IMR-90 (cell line): ENCODE results near the gene MPV17. TPM values are rescaled to one million over a fixed set of nuclear protein-coding genes. Genes with fewer than 3 reads are reported as not detected.

ENCODE experiments used
- ATAC-seq: fragments of 200-7000 bp; cut with Tn5 transposase; 2 replicates; pipeline ENCODE4 v1.9.1; 2020; ENCODE audit warnings: low read depth, mild to moderate bottlenecking, moderate library complexity
- BruUV-seq: library from RNA; stranded (reverse); fragments of 400-500 nt; replicated peaks from 2 replicates; lab custom pipeline; 2021; lab: Mats Ljungman, UMichigan
- CTCF ChIA-PET: fragments of 300-600 bp; formaldehyde crosslinking; extraction: SDS; loops from one replicate; lab custom pipeline; 2021; ENCODE audit warnings: antibody characterized with exemption; lab: Yijun Ruan, JAX
- POLR2A ChIA-PET: fragments of 300-600 bp; sonication (Branson Sonifier 250); formaldehyde crosslinking; loops from one replicate; lab custom pipeline; 2022; ENCODE audit warnings: antibody characterized with exemption; ENCODE audit not compliant: unreplicated experiment; lab: Charles Lee
- DNase-seq: peaks from one replicate; pipeline ENCODE4 v3.0.0; 2013
- H2AFZ ChIP-seq: replicated peaks from 2 replicates; pipeline ENCODE3; 2013; ENCODE audit warnings: low read length, mild to moderate bottlenecking; ENCODE audit not compliant: poor library complexity
- H2AK5ac ChIP-seq: 2 replicates; pipeline ENCODE4 v1.6.1; 2013; ENCODE audit warnings: low read depth, low read length, inconsistent platforms
- H2AK9ac ChIP-seq: replicated peaks from 2 replicates; pipeline ENCODE3; 2013; ENCODE audit warnings: mild to moderate bottlenecking, low read depth, low read length, moderate library complexity; ENCODE audit not compliant: poor library complexity
- H2BK120ac ChIP-seq: 2 replicates; pipeline ENCODE4 v1.6.1; 2013; ENCODE audit warnings: low read depth, low read length, inconsistent platforms
- H2BK15ac ChIP-seq: 3 replicates; pipeline ENCODE4 v1.6.1; 2013; ENCODE audit warnings: low read depth, low read length, inconsistent platforms
- H2BK20ac ChIP-seq: 2 replicates; pipeline ENCODE4 v1.6.1; 2013; ENCODE audit warnings: low read depth, mild to moderate bottlenecking, inconsistent platforms, low read length, moderate library complexity
- H2BK5ac ChIP-seq: 2 replicates; pipeline ENCODE4 v1.6.1; 2013; ENCODE audit warnings: mild to moderate bottlenecking, low read depth, low read length, inconsistent platforms; ENCODE audit not compliant: poor library complexity, severe bottlenecking
- H3K14ac ChIP-seq: replicated peaks from 2 replicates; pipeline ENCODE4 v1.6.1; 2013; ENCODE audit warnings: low read depth, low read length, inconsistent platforms
- H3K18ac ChIP-seq: 2 replicates; pipeline ENCODE4 v1.6.1; 2013; ENCODE audit warnings: low read depth, low read length, control low read depth
- H3K23ac ChIP-seq: 2 replicates; pipeline ENCODE4 v1.6.1; 2013; ENCODE audit warnings: low read depth, low read length, inconsistent platforms
- H3K27ac ChIP-seq: 2 replicates; pipeline ENCODE4 v1.5.1; 2013; ENCODE audit warnings: mild to moderate bottlenecking, control low read depth, low read length; ENCODE audit not compliant: insufficient read depth
- H3K27me3 ChIP-seq: 2 replicates; pipeline ENCODE4 v1.6.1; 2013; ENCODE audit warnings: low read length; ENCODE audit not compliant: control insufficient read depth, insufficient read depth
- H3K36me3 ChIP-seq: 2 replicates; pipeline ENCODE4 v1.6.1; 2013; ENCODE audit warnings: low read length, mixed read lengths; ENCODE audit not compliant: control insufficient read depth, insufficient read depth
- H3K4ac ChIP-seq: 2 replicates; pipeline ENCODE4 v1.6.1; 2013; ENCODE audit warnings: low read depth, low read length, inconsistent platforms
- H3K4me1 ChIP-seq: 2 replicates; pipeline ENCODE4 v1.6.1; 2013; ENCODE audit warnings: low read length, mixed read lengths; ENCODE audit not compliant: control insufficient read depth, insufficient read depth
- H3K4me2 ChIP-seq: 2 replicates; pipeline ENCODE4 v1.6.1; 2013; ENCODE audit warnings: low read depth, mild to moderate bottlenecking, control low read depth, low read length, moderate library complexity
- H3K4me3 ChIP-seq: 2 replicates; pipeline ENCODE4 v1.5.1; 2013; ENCODE audit warnings: low read depth, mild to moderate bottlenecking, control low read depth, low read length, moderate library complexity; ENCODE audit not compliant: insufficient read depth
- H3K56ac ChIP-seq: 2 replicates; pipeline ENCODE4 v1.6.1; 2013; ENCODE audit warnings: low read length, inconsistent platforms; ENCODE audit not compliant: insufficient read depth; ENCODE audit errors: extremely low read depth
- H3K79me1 ChIP-seq, 2 experiments: 2 replicates each; pipeline ENCODE4 v1.6.1; 2013; ENCODE audit warnings: low read length in 2 of 2, inconsistent platforms in 1 of 2, low read depth in 1 of 2
- H3K9ac ChIP-seq: 2 replicates; pipeline ENCODE4 v1.6.1; 2013; ENCODE audit warnings: low read depth, low read length, control low read depth
- H3K9me1 ChIP-seq: 2 replicates; pipeline ENCODE4 v1.6.1; 2013; ENCODE audit warnings: low read length, inconsistent platforms; ENCODE audit not compliant: insufficient read depth
- H3K9me3 ChIP-seq: 2 replicates; pipeline ENCODE4 v1.6.1; 2013; ENCODE audit warnings: low read length; ENCODE audit not compliant: control insufficient read depth, insufficient read depth
- H4K20me1 ChIP-seq: 2 replicates; pipeline ENCODE4 v1.6.1; 2013; ENCODE audit warnings: low read length, inconsistent platforms; ENCODE audit not compliant: insufficient read depth
- H4K5ac ChIP-seq: 2 replicates; pipeline ENCODE4 v1.6.1; 2013; ENCODE audit warnings: mild to moderate bottlenecking, low read depth, low read length, control low read depth
- H4K8ac ChIP-seq, 2 experiments: 2 replicates each; pipeline ENCODE4 v1.6.1; 2013; ENCODE audit warnings: low read depth in 2 of 2, low read length in 2 of 2, control low read depth in 1 of 2, inconsistent platforms in 1 of 2
- H4K91ac ChIP-seq: 2 replicates; pipeline ENCODE4 v1.6.1; 2013; ENCODE audit warnings: low read depth, low read length, inconsistent platforms; ENCODE audit not compliant: insufficient read depth
- BHLHE40 ChIP-seq: fragments of 150-350 bp; IDR thresholded peaks from 2 replicates; pipeline ENCODE4 v1.6.1; 2016; ENCODE audit warnings: mild to moderate bottlenecking, low read depth, low read length
- CEBPB ChIP-seq: IDR thresholded peaks from 2 replicates; pipeline ENCODE4 v1.6.1; 2012; ENCODE audit warnings: low read depth, low read length, improper control_type of control experiment
- CHD1 ChIP-seq: IDR thresholded peaks from 2 replicates; pipeline ENCODE4 v1.6.1; 2012; ENCODE audit warnings: low read depth, low read length, improper control_type of control experiment
- ELK1 ChIP-seq: fragments of 150-350 bp; IDR thresholded peaks from 2 replicates; pipeline ENCODE4 v1.6.1; 2016; ENCODE audit warnings: low read depth, mild to moderate bottlenecking, low read length, moderate library complexity, borderline replicate concordance
- SMC3 ChIP-seq: fragments of 150-350 bp; IDR thresholded peaks from 2 replicates; pipeline ENCODE4 v1.6.1; 2016; ENCODE audit warnings: low read depth, mild to moderate bottlenecking, antibody characterized with exemption, low read length, moderate library complexity
- WGBS, 2 experiments: methylation state at CpG; one replicate each; pipeline versions ENCODE4 v1.1.5 to v1.1.7; 2013; ENCODE audit warnings: missing lambda C conversion rate in 2 of 2; ENCODE audit not compliant: insufficient read length in 1 of 2; ENCODE audit errors: extremely low coverage in 2 of 2; 5-methylcytosine and 5-hydroxymethylcytosine counted together
- dilution Hi-C: fragments of 300-500 bp; cut with HindIII; formaldehyde crosslinking; loops from one replicate; pipeline ENCODE4 v1.14.3; 2018; ENCODE audit warnings: low sequenced_read_pairs; ENCODE audit not compliant: unreplicated experiment
- in situ Hi-C: fragments of 300-500 bp; cut with MboI; formaldehyde crosslinking; loops from 3 replicates; pipeline ENCODE4 v1.14.3; 2019; ENCODE audit warnings: low sequenced_read_pairs, inconsistent platforms, mixed read lengths
- intact Hi-C: fragments of 100-400 bp; cut with micrococcal nuclease; formaldehyde crosslinking; loops from 2 replicates; pipeline ENCODE4 v1.10.0; 2022
- polyA plus RNA-seq, 3 experiments: library from polyadenylated mRNA; depleted of rRNA; stranded (reverse); fragments of >200 nt; gene quantifications; 2 replicates each; pipeline ENCODE4 v1.2.3, GENCODE V29; 2012; ENCODE audit warnings: low replicate concordance in 1 of 3
- total RNA-seq: library from RNA; depleted of rRNA; stranded (reverse); fragments of >200 nt; gene quantifications from 2 replicates; pipeline ENCODE4 v1.2.3, GENCODE V29; 2012

The MPV17 gene
- total and polyA plus RNA-seq, 2 of the 4 experiments (the other 2 are of a cell fraction): 70.4 to 160 TPM

DNA sequence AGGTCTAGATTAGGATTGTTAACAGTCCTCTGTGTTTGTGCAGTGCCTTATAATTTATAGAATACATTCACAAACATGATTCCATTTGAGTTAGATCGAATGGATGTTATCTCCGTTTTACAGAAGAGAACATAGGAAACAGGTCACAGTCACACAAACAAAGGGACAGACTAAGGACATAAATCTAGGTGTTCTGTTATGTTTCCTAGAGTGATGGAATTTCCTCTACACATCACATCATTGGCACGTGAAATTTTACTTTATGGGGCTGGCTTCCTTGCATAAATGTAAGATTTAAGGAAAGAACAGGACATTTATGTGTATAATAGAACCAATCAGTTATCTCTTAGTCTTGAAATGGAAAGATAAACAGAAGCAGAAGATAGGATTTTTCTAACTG lies 34.3 kb downstream of the MPV17 start:
- Histone ChIP-seq H3K4me2 (no peak overlapping the region), H3K36me3 (no peaks in the 10 kb centered on the region), H2BK20ac (no peak overlapping the region), H3K23ac (no peak overlapping the region), H2BK120ac (no peak overlapping the region), H2BK5ac (no peak overlapping the region), H3K4me1 (peaks cover 6% of the 10 kb centered on the region), H3K4me3 (no peak overlapping the region), H4K8ac (no peak overlapping the region), H2AK5ac (no peak overlapping the region), H4K20me1 (no peaks in the 10 kb centered on the region; the same call in 1 of the 2 replicates), H3K9me1 (peaks cover 4% of the 10 kb centered on the region), H3K14ac (no peak overlapping the region), H2AK9ac (no peak overlapping the region), H3K27me3 (peaks cover 10% of the 10 kb centered on the region), H3K9ac (no peak overlapping the region), H3K79me1 (no peaks in the 10 kb centered on the region), H4K5ac (no peak overlapping the region), H4K91ac (no peak overlapping the region), H3K9me3 (no peaks in the 10 kb centered on the region), H2BK15ac (no peak overlapping the region), H3K27ac (no peak overlapping the region), H3K4ac (no peak overlapping the region), H3K18ac (no peak overlapping the region), H3K56ac (no peak overlapping the region), H2AFZ (no peak overlapping the region)
- WGBS, 2 experiments: no CpG with 5 or more reads among the region's 3 CpGs
- dilution Hi-C loops (no loop called here), intact Hi-C loops (no loop called here), in situ Hi-C loops (no loop called here)
- POLR2A ChIA-PET: no interaction called here
- TF ChIP-seq SMC3: no peak
- no peak for TF ChIP-seq CEBPB
- TF ChIP-seq CHD1: no peak
- TF ChIP-seq ELK1: no peak
- no peak for TF ChIP-seq BHLHE40
- no TSS peak for BruUV-seq
- peak; percentile 40; the same call in 1 of the 2 replicates for ATAC-seq
- DNase-seq: no peak
- CTCF ChIA-PET: interaction anchor here (1.0 to 1.7 kb wide), 2 partner anchors 9 to 14 kb away, joined by 3 to 4 read pairs; no protein-coding TSS in a partner anchor
